Keratinocyte (primary cell): ENCODE measurements around the gene OGFOD3. TPM values are rescaled to one million over a fixed set of nuclear protein-coding genes. Genes with fewer than 3 reads are reported as not detected.
"Not testable (repeated sequence)": the region's sequence is repeated elsewhere in the genome, so short reads cannot be mapped to it uniquely, and the experiment has no call there.

Experiments used
- DNase-seq: peaks from one replicate; pipeline ENCODE4 v3.0.0-alpha.2; 2011; ENCODE audit warnings: low read depth, missing footprints, low spot score
- FAIRE-seq: peaks from 2 replicates; lab custom pipeline; 2011; peaks lifted over from hg19 to GRCh38; lab: Jason Lieb, UNC
- H2AFZ ChIP-seq: 2 replicates; pipeline ENCODE4 v1.6.0; 2012; ENCODE audit warnings: low read length, control low read depth, inconsistent platforms; ENCODE audit not compliant: control insufficient read depth
- H3K27ac ChIP-seq: 2 replicates; pipeline ENCODE4 v1.5.1; 2011; ENCODE audit warnings: low read length; ENCODE audit not compliant: control insufficient read depth, insufficient read depth
- H3K27me3 ChIP-seq: 3 replicates; pipeline ENCODE4 v1.6.0; 2011; ENCODE audit warnings: low read length; ENCODE audit not compliant: control insufficient read depth, insufficient read depth; ENCODE audit errors: extremely low read depth
- H3K36me3 ChIP-seq, 2 experiments: 2 replicates in 1 of 2; 3 replicates in 1 of 2; pipeline ENCODE4 v1.5.1; 2011; ENCODE audit warnings: low read length in 2 of 2, mild to moderate bottlenecking in 1 of 2; ENCODE audit not compliant: control insufficient read depth in 2 of 2, insufficient read depth in 2 of 2; ENCODE audit errors: extremely low read depth in 1 of 2
- H3K4me1 ChIP-seq: 3 replicates; pipeline ENCODE4 v1.5.1; 2011; ENCODE audit warnings: low read length; ENCODE audit not compliant: control insufficient read depth, insufficient read depth; ENCODE audit errors: extremely low read depth
- H3K4me2 ChIP-seq: 3 replicates; pipeline ENCODE4 v1.6.0; 2011; ENCODE audit warnings: low read depth, low read length; ENCODE audit not compliant: control insufficient read depth, insufficient read depth; ENCODE audit errors: extremely low read depth
- H3K4me3 ChIP-seq, 3 experiments: fragments of 200-600 bp in 1 of 3; sonication (generic) in 1 of 3; 2 replicates in 2 of 3; 3 replicates in 1 of 3; pipeline ENCODE4 v1.5.1; 2011 to 2016; ENCODE audit warnings: low read length in 3 of 3, mild to moderate bottlenecking in 3 of 3, control low read depth in 2 of 3, inconsistent platforms in 1 of 3, low read depth in 1 of 3, mixed read lengths in 1 of 3, mixed run types in 1 of 3, moderate library complexity in 1 of 3; ENCODE audit not compliant: control insufficient read depth in 2 of 3, insufficient read depth in 2 of 3; ENCODE audit errors: extremely low read depth in 1 of 3
- H3K79me2 ChIP-seq: 2 replicates; pipeline ENCODE4 v1.6.0; 2012; ENCODE audit warnings: low read length; ENCODE audit not compliant: control insufficient read depth, insufficient read depth
- H3K9ac ChIP-seq: 3 replicates; pipeline ENCODE4 v1.6.0; 2011; ENCODE audit warnings: low read length; ENCODE audit not compliant: control insufficient read depth, insufficient read depth; ENCODE audit errors: extremely low read depth
- H3K9me1 ChIP-seq: 3 replicates; pipeline ENCODE4 v1.6.0; 2011; ENCODE audit warnings: low read length; ENCODE audit not compliant: control insufficient read depth, insufficient read depth; ENCODE audit errors: extremely low read depth
- H3K9me3 ChIP-seq: 2 replicates; pipeline ENCODE4 v1.5.1; 2012; ENCODE audit warnings: low read depth, low read length; ENCODE audit not compliant: control insufficient read depth
- H4K20me1 ChIP-seq: 3 replicates; pipeline ENCODE4 v1.6.0; 2011; ENCODE audit warnings: low read length; ENCODE audit not compliant: control insufficient read depth, insufficient read depth; ENCODE audit errors: extremely low read depth
- CTCF ChIP-seq, 3 experiments: IDR thresholded peaks in 1 of 3; conservative IDR thresholded peaks in 1 of 3; optimal IDR thresholded peaks in 1 of 3; 2 replicates in 2 of 3; 3 replicates in 1 of 3; pipeline versions ENCODE3 to v1.5.1; 2011; ENCODE audit warnings: low read length in 3 of 3, mild to moderate bottlenecking in 3 of 3, moderate library complexity in 2 of 3, control low read depth in 1 of 3, inconsistent platforms in 1 of 3; ENCODE audit not compliant: insufficient read depth in 2 of 3; ENCODE audit errors: extremely low read depth in 1 of 3
- EZH2 ChIP-seq: IDR thresholded peaks from one replicate; pipeline ENCODE4 v1.6.1; 2012; ENCODE audit warnings: inconsistent platforms, mild to moderate bottlenecking, low read length, moderate library complexity
- dilution Hi-C: fragments of 300-500 bp; cut with MboI; formaldehyde crosslinking; loops from one replicate; pipeline ENCODE4 v1.7.0; 2020; ENCODE audit warnings: low sequenced_read_pairs; ENCODE audit not compliant: extremely low pct_ligation_motif_present
- polyA plus RNA-seq, 5 experiments: library from polyadenylated mRNA; depleted of rRNA in 3 of 5; stranded (reverse) in 3 of 5; stranded (forward) in 1 of 5; unstranded in 1 of 5; fragments of >200 nt; gene quantifications; 1 replicate in 1 of 5; 2 replicates in 3 of 5; 3 replicates in 1 of 5; pipeline versions ENCODE4 v1.2.1 to v1.2.3, GENCODE V29; 2011 to 2012; ENCODE audit warnings: missing spikeins in 2 of 5, low read depth in 1 of 5, low replicate concordance in 1 of 5

OGFOD3 gene
- polyA plus RNA-seq, 1 donor (not counting 4 experiments of a cell fraction or from before 2014, with no cell fraction given): 10.8 TPM

- dilution Hi-C loops: no loop called here
- H4K20me1 ChIP-seq: no peaks in the 10 kb centered on the region
- FAIRE-seq: no peak
Measured at GRCh38 chr17:82377924-82378740, 40.3 kb downstream of the OGFOD3 start.

GRCh38 chr17:82377294-82377693, 41.1 kb downstream of the OGFOD3 start:
- dilution Hi-C loops, DNase-seq, FAIRE-seq, H4K20me1 ChIP-seq, H2AFZ ChIP-seq, H3K9ac ChIP-seq, H3K4me2 ChIP-seq, H3K79me2 ChIP-seq, H3K9me3 ChIP-seq, H3K36me3 ChIP-seq, H3K9me1 ChIP-seq, H3K4me3 ChIP-seq, H3K27ac ChIP-seq, H3K4me1 ChIP-seq: not testable (repeated sequence)
- peaks cover 77% of the 10 kb centered on the region for H3K27me3 ChIP-seq

More at GRCh38 chr17:82377924-82378740, 40.3 kb downstream of the OGFOD3 start:
- H3K9ac ChIP-seq: no peak overlapping the region
- no peak overlapping the region for H3K4me3 ChIP-seq
- no peaks in the 10 kb centered on the region for H3K4me1 ChIP-seq
- no peak for DNase-seq
- H3K36me3 ChIP-seq: no peaks in the 10 kb centered on the region
- no peaks in the 10 kb centered on the region for H3K9me1 ChIP-seq
- H3K27ac ChIP-seq: no peak overlapping the region
- TF ChIP-seq CTCF (optimal IDR thresholded peaks at IDR 0.05 in 1 of 3, IDR thresholded peaks at IDR 0.05 in 1 of 3, conservative IDR thresholded peaks at IDR 0.05 in 1 of 3; ENCODE audit: extremely low read depth in 1 of 3, insufficient read depth in 2 of 3, low read length in 3 of 3) (no peak), EZH2 (no peak)
- H3K9me3 ChIP-seq: no peaks in the 10 kb centered on the region
- peaks cover 75% of the 10 kb centered on the region for H3K27me3 ChIP-seq
- H3K79me2 ChIP-seq: no peaks in the 10 kb centered on the region
- H3K4me2 ChIP-seq: no peak overlapping the region
- no peak overlapping the region for H2AFZ ChIP-seq
